ENCODE data around the gene VEGFA.

VEGFA gene

GRCh38 chr6:43739642-43740091, 30.3 kb upstream of the VEGFA start:
- DNase-seq = no peak

- DNase-seq = no peak
Observed at GRCh38 chr6:43740321-43740960, 29.6 kb upstream of the VEGFA start.

- DNase-seq = no peak
Observed at GRCh38 chr6:43740961-43741764, 28.8 kb upstream of the VEGFA start.

GRCh38 chr6:43741829-43742228, 28.2 kb upstream of the VEGFA start:
- no peak for DNase-seq

GRCh38 chr6:43742285-43742684, 27.7 kb upstream of the VEGFA start:
- DNase-seq = no peak

GRCh38 chr6:43742931-43743632, 26.9 kb upstream of the VEGFA start:
- DNase-seq = no peak

GRCh38 chr6:43743682-43744381, 26.2 kb upstream of the VEGFA start:
- no peak for DNase-seq

- DNase-seq = no peak
Observed at GRCh38 chr6:43744491-43744890, 25.5 kb upstream of the VEGFA start.

- no peak for DNase-seq
Observed at GRCh38 chr6:43744931-43745727, 24.9 kb upstream of the VEGFA start.

GRCh38 chr6:43746071-43746470, 23.9 kb upstream of the VEGFA start:
- DNase-seq = no peak

GRCh38 chr6:43746613-43747102, 23.4 kb upstream of the VEGFA start:
- no peak for DNase-seq

- no peak for DNase-seq
Observed at GRCh38 chr6:43747784-43748183, 22.2 kb upstream of the VEGFA start.

GRCh38 chr6:43748765-43749164, 21.2 kb upstream of the VEGFA start:
- no peak for DNase-seq

GRCh38 chr6:43749461-43749860, 20.6 kb upstream of the VEGFA start:
- DNase-seq = no peak

- DNase-seq = no peak
Observed at GRCh38 chr6:43750622-43751021, 19.4 kb upstream of the VEGFA start.

- DNase-seq = no peak
Observed at GRCh38 chr6:43753570-43754183, 16.3 kb upstream of the VEGFA start.

GRCh38 chr6:43757966-43758616, 11.9 kb upstream of the VEGFA start:
- no peak for DNase-seq

- peak; percentile 36 for DNase-seq
Observed at GRCh38 chr6:43758617-43759050, 11.4 kb upstream of the VEGFA start.

GRCh38 chr6:43759136-43759906, 10.7 kb upstream of the VEGFA start:
- no peak for DNase-seq

GRCh38 chr6:43759907-43760206, 10.2 kb upstream of the VEGFA start:
- no peak for DNase-seq

All from NCI-H1694 (cell line).